ENCODE results near the gene NR1H2.
"Not testable (repeated sequence)": the region's sequence is repeated elsewhere in the genome, so short reads cannot be mapped to it uniquely, and the experiment has no call there.

Gene NR1H2

GRCh38 chr19:50334741-50335421 lies 41.4 kb upstream of the NR1H2 start:
- no peak for TF ChIP-seq CTCF (IDR thresholded peaks at IDR 0.05; ENCODE audit: control insufficient read depth, insufficient read depth, low read depth, low read length, missing control alignments)
- H3K4me3 ChIP-seq (ENCODE audit: control insufficient read depth, low read depth, low read length) = no peak overlapping the region
- no peak for DNase-seq (ENCODE audit: low read depth)

GRCh38 chr19:50337031-50337430 lies 39.2 kb upstream of the NR1H2 start:
- not testable (repeated sequence) for H3K4me3 ChIP-seq (ENCODE audit: control insufficient read depth, low read depth, low read length); DNase-seq (ENCODE audit: low read depth)

GRCh38 chr19:50340331-50340730 lies 35.9 kb upstream of the NR1H2 start:
- TF ChIP-seq CTCF (IDR thresholded peaks at IDR 0.05; ENCODE audit: control insufficient read depth, insufficient read depth, low read depth, low read length, missing control alignments) = no peak
- H3K4me3 ChIP-seq (ENCODE audit: control insufficient read depth, low read depth, low read length) = no peak overlapping the region
- DNase-seq (ENCODE audit: low read depth) = no peak

- DNase-seq (ENCODE audit: low read depth) = no peak
- no peak for TF ChIP-seq CTCF (IDR thresholded peaks at IDR 0.05; ENCODE audit: control insufficient read depth, insufficient read depth, low read depth, low read length, missing control alignments)
- no peak overlapping the region for H3K4me3 ChIP-seq (ENCODE audit: control insufficient read depth, low read depth, low read length)
Measured at GRCh38 chr19:50341091-50341564, 35.1 kb upstream of the NR1H2 start.

GRCh38 chr19:50344661-50345318 lies 31.5 kb upstream of the NR1H2 start:
- H3K4me3 ChIP-seq (ENCODE audit: control insufficient read depth, low read depth, low read length) = no peak overlapping the region
- TF ChIP-seq CTCF (IDR thresholded peaks at IDR 0.05; ENCODE audit: control insufficient read depth, insufficient read depth, low read depth, low read length, missing control alignments) = no peak
- no peak for DNase-seq (ENCODE audit: low read depth)

GRCh38 chr19:50347089-50347581 lies 29.1 kb upstream of the NR1H2 start:
- not testable (repeated sequence) for H3K4me3 ChIP-seq (ENCODE audit: control insufficient read depth, low read depth, low read length); DNase-seq (ENCODE audit: low read depth)

GRCh38 chr19:50349277-50350057 lies 26.8 kb upstream of the NR1H2 start:
- no peak for DNase-seq (ENCODE audit: low read depth)
- no peak overlapping the region for H3K4me3 ChIP-seq (ENCODE audit: control insufficient read depth, low read depth, low read length)
- peak; percentile 6 for TF ChIP-seq CTCF (IDR thresholded peaks at IDR 0.05; ENCODE audit: control insufficient read depth, insufficient read depth, low read depth, low read length, missing control alignments)

Measured in AG09309 (cell line).